Activated T-cell treated with anti-CD3 and anti-CD28 coated beads, Interleukin-2, amount 50 U/mL, for 4 hours (primary cell): ENCODE results near the gene HOMER1. TPM values are rescaled to one million over a fixed set of nuclear protein-coding genes. Genes with fewer than 3 reads are reported as not detected.

Experiments
- ATAC-seq, 2 donors: fragments of 200-7000 bp; cut with Tn5 transposase; one replicate each; pipeline ENCODE4 v1.10.0; 2021
- DNase-seq: peaks from one replicate; pipeline ENCODE4 v3.0.0-alpha.2; 2020
- H3K27me3 Mint-ChIP-seq: one replicate; pipeline ENCODE4 v1.8.0; 2021; ENCODE audit warnings: low read depth, mixed read lengths
- H3K36me3 Mint-ChIP-seq: one replicate; pipeline ENCODE4 v1.8.0; 2022; ENCODE audit warnings: mixed read lengths; ENCODE audit not compliant: insufficient read depth
- H3K4me1 Mint-ChIP-seq: one replicate; pipeline ENCODE4 v1.8.0; 2021; ENCODE audit warnings: low read depth, mixed read lengths
- H3K4me3 Mint-ChIP-seq: one replicate; pipeline ENCODE4 v1.8.0; 2021; ENCODE audit warnings: mild to moderate bottlenecking, moderate library complexity, mixed read lengths
- H3K9me3 Mint-ChIP-seq: one replicate; pipeline ENCODE4 v1.8.0; 2021; ENCODE audit warnings: mixed read lengths
- total RNA-seq, 3 donors: library from RNA; stranded (reverse); gene quantifications; one replicate each; pipeline ENCODE4 v1.2.1, GENCODE V29; 2021

Gene HOMER1
- total RNA-seq, 3 donors from 2014 or later: 12.1 to 16.7 (median 14.9) TPM

DNA sequence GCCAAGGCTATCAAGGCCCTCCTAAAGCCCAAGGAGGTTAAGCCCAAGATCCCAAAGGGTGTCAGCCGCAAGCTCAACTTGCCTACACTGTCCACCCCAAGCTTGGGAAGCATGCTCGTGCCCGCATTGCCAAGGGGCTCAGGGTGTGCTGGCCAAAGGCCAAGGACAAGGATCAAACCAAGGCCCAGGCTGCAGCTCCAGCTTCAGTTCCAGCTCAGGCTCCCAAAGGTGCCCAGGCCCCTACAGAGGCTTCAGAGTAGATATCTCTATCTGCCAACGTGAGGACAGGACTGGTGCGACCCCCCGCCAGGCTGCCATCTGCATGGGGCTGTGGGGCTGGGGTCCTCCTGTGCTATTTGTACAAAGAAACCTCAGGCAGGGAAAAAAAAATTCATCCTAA lies 3.3 kb downstream of the HOMER1 start:
- ATAC-seq: no peak
- DNase-seq: no peak
- H3K4me1 Mint-ChIP-seq: peaks cover 27% of the 10 kb centered on the region
- H3K27me3 Mint-ChIP-seq: peaks cover 36% of the 10 kb centered on the region
- no peaks in the 10 kb centered on the region for H3K36me3 Mint-ChIP-seq
- no peak overlapping the region for H3K4me3 Mint-ChIP-seq
- no peaks in the 10 kb centered on the region for H3K9me3 Mint-ChIP-seq

- ATAC-seq: no peak
- H3K36me3 Mint-ChIP-seq: no peaks in the 10 kb centered on the region
- peaks cover 21% of the 10 kb centered on the region for H3K4me1 Mint-ChIP-seq
- no peaks in the 10 kb centered on the region for H3K9me3 Mint-ChIP-seq
- H3K4me3 Mint-ChIP-seq: no peak overlapping the region
- H3K27me3 Mint-ChIP-seq: peaks cover 38% of the 10 kb centered on the region
- DNase-seq: no peak
Measured at GRCh38 chr5:79509244-79509885, 4.6 kb downstream of the HOMER1 start.

DNA sequence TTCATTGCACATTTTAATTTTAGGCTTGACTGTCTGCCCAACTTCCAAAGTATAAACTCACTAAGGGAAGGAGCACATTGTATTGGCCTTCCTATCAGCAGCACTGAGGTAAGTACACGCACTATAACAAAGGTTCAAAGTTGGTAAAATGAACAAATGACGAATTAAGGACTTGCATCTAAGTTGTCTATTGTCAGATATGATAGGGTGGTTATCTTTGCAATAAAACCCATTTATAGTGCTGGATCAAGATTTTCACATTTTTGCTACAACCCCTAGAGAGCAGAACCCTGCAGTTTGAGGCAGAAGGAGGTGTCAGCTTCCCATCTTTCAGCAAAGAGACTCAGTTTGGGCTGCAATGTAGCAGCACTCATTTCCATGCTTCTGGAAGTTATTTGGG lies 5.1 kb downstream of the HOMER1 start:
- H3K4me3 Mint-ChIP-seq: no peak overlapping the region
- H3K9me3 Mint-ChIP-seq: no peaks in the 10 kb centered on the region
- peaks cover 37% of the 10 kb centered on the region for H3K27me3 Mint-ChIP-seq
- no peak for DNase-seq
- no peak for ATAC-seq
- no peaks in the 10 kb centered on the region for H3K36me3 Mint-ChIP-seq
- H3K4me1 Mint-ChIP-seq: peaks cover 20% of the 10 kb centered on the region

- Mint-ChIP-seq H3K9me3 (no peaks in the 10 kb centered on the region), H3K4me1 (peaks cover 20% of the 10 kb centered on the region), H3K4me3 (no peak overlapping the region), H3K27me3 (peaks cover 37% of the 10 kb centered on the region), H3K36me3 (no peaks in the 10 kb centered on the region)
- ATAC-seq: no peak
- no peak for DNase-seq
Measured at GRCh38 chr5:79508354-79508753, 5.6 kb downstream of the HOMER1 start.

GRCh38 chr5:79507251-79508205 lies 6.4 kb downstream of the HOMER1 start:
- Mint-ChIP-seq H3K9me3 (no peaks in the 10 kb centered on the region), H3K36me3 (no peaks in the 10 kb centered on the region), H3K4me1 (peaks cover 13% of the 10 kb centered on the region)

DNA sequence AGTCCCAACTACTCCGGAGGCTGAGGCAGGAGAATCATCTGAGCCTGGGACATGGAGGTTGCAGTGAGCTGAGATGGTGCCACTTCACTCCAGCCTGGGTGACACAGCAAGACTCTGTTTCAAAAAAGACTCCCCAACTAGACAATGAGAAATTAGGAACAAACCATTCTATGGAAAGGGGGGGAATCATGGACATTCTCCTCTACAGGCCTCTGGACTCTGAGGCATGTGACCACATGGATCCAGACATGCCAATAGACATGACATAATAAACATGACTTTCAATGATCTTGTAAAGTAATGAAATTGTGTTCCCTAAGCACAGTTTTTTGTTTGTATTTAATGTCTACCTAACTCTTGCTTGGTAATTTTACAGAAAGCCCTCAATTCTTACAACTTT lies 8.8 kb downstream of the HOMER1 start:
- H3K27me3 Mint-ChIP-seq: peaks cover 7% of the 10 kb centered on the region
- DNase-seq (no peak), ATAC-seq (no peak)
- H3K36me3 Mint-ChIP-seq: no peaks in the 10 kb centered on the region
- H3K4me3 Mint-ChIP-seq: no peak overlapping the region
- no peaks in the 10 kb centered on the region for H3K4me1 Mint-ChIP-seq
- H3K9me3 Mint-ChIP-seq: no peaks in the 10 kb centered on the region

More at GRCh38 chr5:79507251-79508205, 6.4 kb downstream of the HOMER1 start:
- no peak for DNase-seq
- Mint-ChIP-seq H3K27me3 (peaks cover 29% of the 10 kb centered on the region), H3K4me3 (no peak overlapping the region)
- no peak for ATAC-seq

GRCh38 chr5:79503794-79504495 lies 10.0 kb downstream of the HOMER1 start:
- Mint-ChIP-seq H3K4me1 (no peaks in the 10 kb centered on the region), H3K4me3 (no peak overlapping the region), H3K36me3 (no peaks in the 10 kb centered on the region), H3K27me3 (peaks cover 5% of the 10 kb centered on the region), H3K9me3 (no peaks in the 10 kb centered on the region)
- DNase-seq (no peak), ATAC-seq (no peak)

GRCh38 chr5:79499640-79500273 lies 14.2 kb downstream of the HOMER1 start:
- Mint-ChIP-seq H3K9me3 (no peaks in the 10 kb centered on the region), H3K4me3 (no peak overlapping the region), H3K4me1 (no peaks in the 10 kb centered on the region), H3K36me3 (no peaks in the 10 kb centered on the region), H3K27me3 (peaks cover 1% of the 10 kb centered on the region)
- ATAC-seq (no peak), DNase-seq (no peak)

DNA sequence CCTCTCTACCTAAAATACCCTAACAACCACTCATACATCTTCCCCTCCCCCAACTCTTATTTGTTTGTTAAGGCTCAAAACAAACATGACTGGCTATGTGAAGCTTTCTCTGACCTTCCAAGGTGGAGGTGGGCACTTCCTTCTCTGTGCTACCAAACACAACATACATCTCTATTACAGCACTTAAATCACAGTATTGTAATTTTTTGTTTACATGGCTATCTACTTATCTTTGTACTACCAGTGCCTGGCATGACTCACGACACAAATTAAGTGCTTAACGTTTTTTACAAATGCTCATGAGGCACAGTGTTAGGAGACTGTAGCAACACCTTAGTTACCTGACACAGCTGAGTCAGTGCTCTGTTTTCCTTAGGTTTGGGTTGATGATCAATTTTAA lies 18.6 kb downstream of the HOMER1 start:
- Mint-ChIP-seq H3K9me3 (no peaks in the 10 kb centered on the region), H3K4me3 (no peak overlapping the region)

GRCh38 chr5:79493596-79494345 lies 20.2 kb downstream of the HOMER1 start:
- no peaks in the 10 kb centered on the region for H3K36me3 Mint-ChIP-seq
- DNase-seq (no peak), ATAC-seq (no peak)
- no peaks in the 10 kb centered on the region for H3K4me1 Mint-ChIP-seq
- no peaks in the 10 kb centered on the region for H3K9me3 Mint-ChIP-seq
- H3K27me3 Mint-ChIP-seq: peaks cover 7% of the 10 kb centered on the region
- H3K4me3 Mint-ChIP-seq: no peak overlapping the region

More for the DNA sequence above, 18.6 kb downstream of the HOMER1 start:
- Mint-ChIP-seq H3K27me3 (peaks cover 6% of the 10 kb centered on the region), H3K36me3 (no peaks in the 10 kb centered on the region), H3K4me1 (no peaks in the 10 kb centered on the region)
- ATAC-seq (no peak), DNase-seq (no peak)

DNA sequence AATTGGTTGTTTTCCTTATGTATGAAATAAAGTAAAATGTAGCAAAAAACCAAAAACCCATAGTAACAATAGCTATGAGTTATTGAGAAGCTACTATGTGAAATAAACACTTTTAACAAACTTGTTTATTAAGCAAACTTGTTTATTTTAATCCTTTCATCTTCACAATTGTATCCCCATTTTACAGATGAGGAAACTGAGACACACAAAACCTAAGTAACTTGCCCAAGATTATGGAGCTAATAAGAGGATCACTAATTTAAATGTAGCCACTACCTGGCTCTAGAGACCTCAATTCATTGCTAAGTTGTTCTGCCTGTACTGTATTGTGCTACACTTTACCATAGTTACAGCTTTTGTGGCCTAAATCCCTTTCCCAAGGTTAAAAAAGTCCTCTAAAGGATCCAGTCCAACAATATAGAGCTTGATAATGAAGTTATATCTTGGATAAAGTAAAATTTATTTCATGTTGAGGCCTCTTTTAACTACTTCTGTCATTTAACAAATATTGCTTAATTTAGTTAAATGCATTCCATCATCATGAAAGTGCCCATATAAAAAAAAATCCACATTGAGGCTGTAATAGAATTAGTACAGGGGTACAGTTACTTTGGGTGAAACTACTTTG lies 22.1 kb downstream of the HOMER1 start:
- H3K27me3 Mint-ChIP-seq: peaks cover 10% of the 10 kb centered on the region
- no peaks in the 10 kb centered on the region for H3K9me3 Mint-ChIP-seq
- no peak overlapping the region for H3K4me3 Mint-ChIP-seq
- H3K4me1 Mint-ChIP-seq: no peaks in the 10 kb centered on the region
- ATAC-seq (no peak), DNase-seq (no peak)
- no peaks in the 10 kb centered on the region for H3K36me3 Mint-ChIP-seq

GRCh38 chr5:79490323-79490936 lies 23.5 kb downstream of the HOMER1 start:
- H3K4me1 Mint-ChIP-seq: no peaks in the 10 kb centered on the region
- H3K4me3 Mint-ChIP-seq: no peak overlapping the region
- H3K9me3 Mint-ChIP-seq: no peaks in the 10 kb centered on the region
- H3K36me3 Mint-ChIP-seq: no peaks in the 10 kb centered on the region
- ATAC-seq (no peak), DNase-seq (no peak)
- H3K27me3 Mint-ChIP-seq: peaks cover 10% of the 10 kb centered on the region

GRCh38 chr5:79489773-79490172 lies 24.2 kb downstream of the HOMER1 start:
- Mint-ChIP-seq H3K36me3 (no peaks in the 10 kb centered on the region), H3K9me3 (no peaks in the 10 kb centered on the region), H3K4me3 (no peak overlapping the region), H3K27me3 (peaks cover 10% of the 10 kb centered on the region), H3K4me1 (no peaks in the 10 kb centered on the region)
- no peak for DNase-seq
- no peak for ATAC-seq
